NAMALWA (cell line): ENCODE data around the gene MAB21L4.

Experiments
- DNase-seq: peaks from one replicate; pipeline ENCODE4 v3.0.0-alpha.2; 2015; ENCODE audit warnings: low spot score

MAB21L4 gene

DNA sequence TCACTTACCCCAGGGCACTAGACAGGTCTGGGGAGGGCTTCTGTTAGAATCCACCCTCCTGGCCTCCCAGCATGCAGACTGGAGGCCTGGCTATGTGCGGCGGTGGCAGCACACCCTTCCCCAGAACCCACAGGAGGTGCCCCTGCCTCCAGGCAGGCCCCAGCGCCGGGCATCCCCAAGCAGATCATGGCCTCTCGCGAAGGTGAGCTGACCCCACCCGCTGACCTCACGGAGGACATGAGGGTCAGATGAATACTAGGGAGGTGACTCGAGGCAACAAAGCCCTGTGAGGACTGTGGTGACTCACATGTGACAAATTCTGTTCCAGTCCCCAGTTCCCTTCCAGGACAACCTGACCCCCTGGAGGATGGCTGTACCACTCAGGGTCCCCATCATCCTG lies 1.9 kb downstream of the MAB21L4 start:
- no peak for DNase-seq

GRCh38 chr2:240893363-240893844 lies 2.6 kb downstream of the MAB21L4 start:
- DNase-seq = no peak

GRCh38 chr2:240892925-240893324 lies 3.0 kb downstream of the MAB21L4 start:
- DNase-seq = no peak

DNA sequence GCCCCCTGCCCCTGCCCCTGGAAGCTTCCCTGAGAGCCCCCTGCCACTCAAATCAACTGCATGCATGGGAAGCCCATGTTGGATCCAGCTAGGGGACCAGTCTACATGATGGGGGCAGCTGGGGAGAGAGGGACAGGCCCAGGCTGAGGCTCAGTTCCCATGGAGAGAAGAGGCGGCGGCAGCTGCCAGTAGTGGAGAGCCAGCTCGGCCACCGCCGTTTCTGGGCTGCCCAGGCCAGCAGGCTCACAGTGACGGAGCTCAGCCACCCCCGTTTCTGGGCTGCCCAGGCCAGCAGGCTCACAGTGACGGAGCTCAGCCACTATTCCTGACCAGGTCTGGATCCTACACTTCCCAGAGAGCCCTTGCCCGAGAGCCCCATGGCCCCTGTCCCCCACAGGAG lies 3.6 kb downstream of the MAB21L4 start:
- no peak for DNase-seq

DNA sequence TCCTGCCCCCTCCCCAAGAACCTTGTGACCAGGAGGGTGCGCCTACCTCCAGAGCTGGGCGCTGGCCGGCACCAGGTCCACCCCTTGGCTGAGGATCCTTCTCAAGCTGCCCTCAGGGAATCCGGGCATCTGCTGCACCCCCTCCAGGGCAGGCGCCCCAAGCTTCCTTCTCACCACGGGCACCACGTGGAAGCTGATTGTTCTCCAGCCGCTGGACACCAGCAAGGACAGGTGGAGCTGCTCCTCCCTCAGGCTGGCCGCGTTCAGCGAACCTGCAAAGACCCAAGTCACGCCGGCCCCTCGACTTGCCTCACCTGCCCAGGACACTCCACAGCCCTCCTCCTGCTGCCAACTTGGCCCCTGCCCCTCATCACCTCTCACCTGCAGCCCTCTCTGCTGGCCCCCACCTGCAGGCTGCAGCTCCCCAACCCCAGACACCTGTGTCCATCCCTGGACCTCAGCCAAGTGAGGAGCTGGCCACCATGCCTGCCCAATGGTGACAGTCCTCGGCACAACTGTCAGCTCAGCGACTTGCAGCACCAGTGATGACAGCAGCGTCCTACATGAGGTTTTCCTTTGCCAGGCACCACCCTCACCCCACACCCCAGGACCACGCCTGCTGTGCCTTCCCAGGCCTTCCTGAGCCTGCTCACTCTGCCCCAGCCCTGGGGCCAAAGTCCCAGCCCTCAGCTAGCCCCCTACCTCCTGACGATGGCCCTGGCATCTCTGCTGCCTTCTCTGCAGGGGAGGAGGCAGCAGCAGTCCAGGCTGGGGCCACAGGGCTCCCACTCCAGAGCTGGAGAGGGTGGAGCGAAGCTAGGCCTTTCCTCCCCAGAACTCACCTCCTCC lies 4.2 kb downstream of the MAB21L4 start:
- no peak for DNase-seq

- no peak for DNase-seq
Measured at GRCh38 chr2:240890691-240891090, 5.3 kb downstream of the MAB21L4 start.

- no peak for DNase-seq
Measured at GRCh38 chr2:240889601-240890560, 6.1 kb downstream of the MAB21L4 start.

- DNase-seq = no peak
Measured at GRCh38 chr2:240888890-240889573, 6.9 kb downstream of the MAB21L4 start.

- no peak for DNase-seq
Measured at GRCh38 chr2:240888130-240888889, 7.6 kb downstream of the MAB21L4 start.

- DNase-seq = no peak
Measured at GRCh38 chr2:240887631-240888030, 8.3 kb downstream of the MAB21L4 start.

GRCh38 chr2:240886678-240887609 lies 9.0 kb downstream of the MAB21L4 start:
- no peak for DNase-seq

- no peak for DNase-seq
Measured at GRCh38 chr2:240886023-240886565, 9.9 kb downstream of the MAB21L4 start.

DNA sequence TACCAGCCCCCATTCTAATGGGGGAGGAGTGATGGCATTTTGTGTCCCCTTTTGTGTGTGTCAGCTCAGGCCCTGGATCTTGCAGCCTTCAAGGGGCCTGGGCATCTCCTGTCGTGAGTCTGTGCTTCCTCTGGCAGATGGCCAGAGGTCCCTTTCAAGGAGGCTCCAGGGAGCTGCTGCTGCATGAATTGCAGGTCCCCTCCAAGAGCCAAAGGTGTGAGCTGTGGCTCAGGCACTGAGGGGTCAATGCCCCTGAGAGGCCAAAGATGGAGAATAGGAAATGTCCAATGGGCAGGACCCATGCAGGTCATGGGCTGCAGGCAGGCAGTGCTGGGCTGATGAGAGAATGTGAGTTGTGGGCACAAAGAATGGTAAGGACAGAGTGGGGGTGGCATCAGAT lies 10.4 kb downstream of the MAB21L4 start:
- DNase-seq = no peak

DNA sequence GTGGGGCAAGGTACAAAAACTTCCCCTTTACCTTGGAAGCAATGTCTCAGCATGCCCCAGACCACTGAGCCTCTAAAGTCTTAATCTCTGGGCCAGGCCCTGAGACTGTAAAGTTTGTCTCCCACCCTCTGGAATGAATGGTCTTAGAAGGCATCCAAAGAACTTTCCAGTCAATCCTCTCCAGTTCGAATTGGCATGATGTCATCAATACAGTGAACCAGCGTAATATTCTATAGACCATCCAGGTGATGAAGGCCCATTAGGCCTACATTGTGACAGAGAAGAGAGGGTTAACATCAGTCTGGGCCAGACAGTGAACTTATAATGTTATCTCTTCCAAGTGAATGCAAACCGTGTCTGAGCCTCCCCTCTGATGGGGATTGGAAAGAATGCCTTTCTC lies 11.2 kb downstream of the MAB21L4 start:
- DNase-seq = no peak

DNA sequence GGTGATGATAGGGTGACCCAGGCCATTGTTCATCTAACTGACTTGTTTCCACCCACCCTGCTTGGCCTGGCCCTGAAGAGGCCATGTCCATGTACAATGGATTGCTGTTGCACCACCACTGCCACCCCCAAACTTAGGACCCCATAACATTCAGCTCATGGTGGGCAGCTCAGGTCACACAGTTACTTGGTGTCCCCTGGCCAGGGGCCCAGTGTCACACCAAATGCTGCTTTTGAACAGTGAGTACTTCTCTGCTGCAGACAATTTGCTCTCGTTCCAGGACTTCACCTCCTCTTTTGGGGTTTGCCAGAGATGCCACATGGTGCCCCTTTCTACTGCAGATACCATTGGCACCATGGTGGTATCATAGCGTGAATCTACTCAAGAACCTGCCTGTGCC lies 11.7 kb downstream of the MAB21L4 start:
- no peak for DNase-seq

DNA sequence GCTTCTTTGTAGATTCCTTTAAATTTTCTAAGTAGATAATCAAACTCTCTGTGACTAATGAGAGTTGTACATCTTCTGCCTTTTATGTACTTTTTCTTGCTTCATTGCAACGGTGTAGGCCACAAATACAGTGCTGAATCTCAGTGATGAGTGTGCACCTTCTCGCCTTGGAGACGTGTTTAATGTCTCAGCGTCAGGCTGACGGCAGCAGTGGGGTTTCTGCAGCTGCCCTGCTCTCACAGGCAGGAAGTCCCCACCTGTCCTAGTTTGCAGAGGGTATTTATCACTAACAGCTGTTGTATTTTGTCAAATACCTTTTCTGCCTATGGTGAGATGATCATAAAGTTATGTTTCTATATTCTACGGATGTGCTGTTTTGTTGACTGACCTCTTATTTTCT lies 14.0 kb downstream of the MAB21L4 start:
- DNase-seq = peak; percentile 20

- no peak for DNase-seq
Measured at GRCh38 chr2:240879105-240879504, 16.9 kb downstream of the MAB21L4 start.

DNA sequence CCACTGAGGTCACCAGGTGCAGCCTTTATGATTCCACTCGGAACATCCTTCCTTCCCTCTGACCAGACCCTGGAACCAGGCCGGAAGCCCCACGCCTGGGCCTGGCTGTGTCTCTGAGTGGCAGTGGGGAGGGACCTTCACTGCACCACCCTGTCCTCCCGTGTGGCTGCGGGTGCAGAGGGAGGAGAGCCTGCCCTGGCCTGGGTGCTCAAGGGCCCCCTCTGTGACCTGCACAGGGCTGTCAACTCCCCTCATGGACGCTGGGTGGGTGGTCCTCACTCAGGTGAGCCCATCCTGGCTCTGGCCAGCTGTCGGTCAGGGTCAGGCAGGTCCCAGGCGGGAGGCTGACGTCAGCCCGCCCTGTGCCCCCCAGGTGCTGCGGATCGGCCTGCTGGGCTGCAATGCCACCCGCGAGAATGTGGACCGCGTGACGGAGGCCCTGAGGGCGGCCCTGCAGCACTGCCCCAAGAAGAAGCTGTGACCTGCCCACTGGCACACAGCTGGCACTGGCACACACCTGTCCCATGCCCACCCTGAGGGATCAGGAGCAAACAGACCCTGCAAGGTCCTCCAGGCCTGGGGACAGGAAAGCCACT lies 17.5 kb downstream of the MAB21L4 start:
- DNase-seq = no peak

DNA sequence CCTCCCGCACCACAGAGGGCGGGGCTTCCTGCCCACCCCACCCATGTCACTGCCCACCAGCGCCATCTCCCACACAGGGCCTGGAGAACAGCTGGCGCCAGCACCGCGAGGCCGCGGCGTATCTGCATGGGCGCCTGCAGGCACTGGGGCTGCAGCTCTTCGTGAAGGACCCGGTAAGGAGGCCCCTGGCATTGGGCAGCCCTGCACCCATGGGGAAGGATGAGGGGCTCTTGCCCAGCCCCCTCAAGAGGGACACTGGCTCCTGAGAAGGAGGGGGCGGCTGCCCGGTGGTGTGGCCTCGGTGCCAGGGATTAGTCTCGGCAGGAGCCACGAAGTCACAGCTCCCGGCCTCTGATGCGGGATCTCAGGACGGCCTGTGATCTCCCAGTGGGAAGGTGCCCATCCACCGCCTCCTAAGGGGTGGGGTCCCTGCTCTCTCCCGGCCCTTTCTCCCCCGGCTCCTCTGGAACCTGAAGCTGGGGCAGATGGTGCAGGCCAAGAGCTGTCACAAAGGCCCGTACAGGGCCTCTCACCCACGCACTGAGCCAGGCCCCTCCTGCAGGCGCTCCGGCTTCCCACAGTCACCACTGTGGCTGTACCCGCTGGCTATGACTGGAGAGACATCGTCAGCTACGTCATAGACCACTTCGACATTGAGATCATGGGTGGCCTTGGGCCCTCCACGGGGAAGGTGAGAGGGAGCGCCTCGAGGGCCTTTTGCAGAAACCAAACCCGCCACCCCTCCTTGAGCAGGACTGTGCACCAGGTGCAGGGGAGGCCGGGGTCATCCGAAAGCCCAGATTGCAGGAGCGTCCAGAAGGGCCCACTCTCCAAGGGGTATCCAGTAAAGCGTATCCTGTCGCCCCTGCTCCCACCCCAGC lies 18.3 kb downstream of the MAB21L4 start:
- no peak for DNase-seq
